GM23338 (cell line): ENCODE results near the gene PLIN4. TPM values are rescaled to one million over a fixed set of nuclear protein-coding genes. Genes with fewer than 3 reads are reported as not detected.

Source experiments
- ATAC-seq: fragments of 200-7000 bp; cut with Tn5 transposase; 3 replicates; pipeline ENCODE4 v1.9.1; 2020
- DNase-seq: peaks from one replicate; pipeline ENCODE4 v3.0.0-alpha.2; 2015; ENCODE audit warnings: low spot score
- H2AFZ ChIP-seq: fragments of 200-600 bp; sonication (generic); 2 replicates; pipeline ENCODE4 v1.8.0; 2016; ENCODE audit warnings: antibody characterized with exemption, mild to moderate bottlenecking, moderate library complexity
- H3F3A ChIP-seq: fragments of 200-600 bp; sonication (generic); replicated peaks from 2 replicates; pipeline ENCODE4 v1.8.0; 2017; ENCODE audit warnings: antibody characterized with exemption, mixed run types, low read depth
- H3K27ac ChIP-seq: fragments of 200-600 bp; sonication (generic); 2 replicates; pipeline ENCODE4 v1.6.1; 2016; ENCODE audit warnings: low read depth
- H3K27me3 ChIP-seq: fragments of 200-600 bp; sonication (generic); 2 replicates; pipeline ENCODE4 v1.8.0; 2016; ENCODE audit warnings: mild to moderate bottlenecking, mixed run types, moderate library complexity; ENCODE audit not compliant: insufficient read depth
- H3K36me3 ChIP-seq: fragments of 200-600 bp; sonication (generic); 2 replicates; pipeline ENCODE4 v1.8.0; 2016; ENCODE audit warnings: mild to moderate bottlenecking; ENCODE audit not compliant: insufficient read depth
- H3K4me1 ChIP-seq: fragments of 200-600 bp; sonication (generic); 2 replicates; pipeline ENCODE4 v1.8.0; 2016; ENCODE audit warnings: mild to moderate bottlenecking, moderate library complexity; ENCODE audit not compliant: insufficient read depth
- H3K4me2 ChIP-seq: fragments of 200-600 bp; sonication (generic); 2 replicates; pipeline ENCODE4 v1.7.1; 2017; ENCODE audit warnings: mixed run types
- H3K4me3 ChIP-seq: fragments of 200-600 bp; sonication (generic); 2 replicates; pipeline ENCODE4 v1.6.1; 2016; ENCODE audit warnings: mixed run types
- H3K79me2 ChIP-seq: fragments of 200-600 bp; sonication (generic); replicated peaks from 2 replicates; pipeline ENCODE4 v1.8.0; 2017; ENCODE audit warnings: mild to moderate bottlenecking; ENCODE audit not compliant: insufficient read depth
- H3K9me2 ChIP-seq: fragments of 200-600 bp; sonication (generic); 2 replicates; pipeline ENCODE4 v1.8.0; 2017; ENCODE audit not compliant: insufficient read depth
- H4K20me1 ChIP-seq: fragments of 200-600 bp; sonication (generic); replicated peaks from 2 replicates; pipeline ENCODE4 v1.8.0; 2017; ENCODE audit warnings: mild to moderate bottlenecking; ENCODE audit not compliant: insufficient read depth
- H3K27ac Mint-ChIP-seq: 2 replicates; pipeline ENCODE4 v1.8.0; 2020; ENCODE audit warnings: inconsistent platforms, mild to moderate bottlenecking, moderate library complexity, mixed read lengths
- H3K27me3 Mint-ChIP-seq: 3 replicates; pipeline ENCODE4 v1.8.0; 2022; ENCODE audit warnings: low read depth, mild to moderate bottlenecking, moderate library complexity, mixed read lengths, inconsistent platforms; ENCODE audit not compliant: insufficient read depth, poor library complexity
- H3K36me3 Mint-ChIP-seq: 3 replicates; pipeline ENCODE4 v1.8.0; 2021; ENCODE audit warnings: low read depth, mild to moderate bottlenecking, inconsistent platforms, moderate library complexity, mixed read lengths
- H3K4me1 Mint-ChIP-seq: 3 replicates; pipeline ENCODE4 v1.8.0; 2020; ENCODE audit warnings: mild to moderate bottlenecking, inconsistent platforms, mixed read lengths
- H3K4me3 Mint-ChIP-seq: 3 replicates; pipeline ENCODE4 v1.8.0; 2021; ENCODE audit warnings: moderate library complexity, mild to moderate bottlenecking, inconsistent platforms, mixed read lengths
- H3K9me3 Mint-ChIP-seq: 3 replicates; pipeline ENCODE4 v1.8.0; 2020; ENCODE audit warnings: moderate library complexity, mild to moderate bottlenecking, inconsistent platforms, mixed read lengths
- CREB1 ChIP-seq: fragments of 250-450 bp; sonication (Bioruptor Pico); IDR thresholded peaks from 2 replicates; pipeline ENCODE4 v1.5.0; 2020; ENCODE audit warnings: low read depth, mild to moderate bottlenecking, moderate library complexity
- EZH2 ChIP-seq: fragments of 200-600 bp; sonication (generic); IDR thresholded peaks from one replicate; pipeline ENCODE4 v1.8.0; 2017; ENCODE audit warnings: antibody characterized with exemption, mild to moderate bottlenecking, low read depth; ENCODE audit not compliant: unreplicated experiment
- EZH2phosphoT487 ChIP-seq: fragments of 200-600 bp; sonication (generic); IDR thresholded peaks from one replicate; pipeline ENCODE4 v1.8.1; 2018; ENCODE audit warnings: antibody characterized with exemption; ENCODE audit not compliant: unreplicated experiment
- JUNB ChIP-seq: IDR thresholded peaks from one replicate; pipeline ENCODE4 v1.6.1; 2016; ENCODE audit warnings: antibody characterized with exemption; ENCODE audit not compliant: unreplicated experiment
- NANOG ChIP-seq: IDR thresholded peaks from 2 replicates; pipeline ENCODE4 v1.6.1; 2016; ENCODE audit warnings: antibody characterized with exemption, borderline replicate concordance
- POLR2AphosphoS5 ChIP-seq: IDR thresholded peaks from 2 replicates; pipeline ENCODE4 v1.6.1; 2016; ENCODE audit warnings: antibody characterized with exemption, low read depth
- STAT1 ChIP-seq: IDR thresholded peaks from one replicate; pipeline ENCODE4 v1.6.1; 2016; ENCODE audit warnings: antibody characterized with exemption; ENCODE audit not compliant: unreplicated experiment
- ZNF114 ChIP-seq: fragments of 250-450 bp; sonication (Bioruptor Pico); IDR thresholded peaks from 2 replicates; pipeline ENCODE4 v1.5.0; 2020; ENCODE audit warnings: mild to moderate bottlenecking, moderate library complexity
- ZNF331 ChIP-seq: fragments of 250-450 bp; sonication (Bioruptor Pico); IDR thresholded peaks from 2 replicates; pipeline ENCODE4 v1.5.0; 2020; ENCODE audit warnings: low read depth, mild to moderate bottlenecking, moderate library complexity
- polyA plus RNA-seq: library from polyadenylated mRNA; unstranded; fragments of >200 nt; fragmentation: Nextera tagmentation; extraction: Ambion mirVana; gene quantifications from 2 replicates; pipeline ENCODE4 v1.2.1, GENCODE V29; 2016
- total RNA-seq: library from RNA; depleted of rRNA; stranded (reverse); fragments of >200 nt; shearing (Covaris generic); gene quantifications from 2 replicates; pipeline ENCODE4 v1.2.3, GENCODE V29; 2014
- TF ChIP-seq, protein P1 (sequence below), 2 experiments: fragments of 200-600 bp in 1 of 2; sonication (generic) in 1 of 2; conservative IDR thresholded peaks; 2 replicates each; pipeline versions ENCODE4 v1.5.1 to v1.6.1; 2016 to 2017; ENCODE audit warnings: antibody characterized with exemption in 2 of 2, low read depth in 2 of 2, mild to moderate bottlenecking in 2 of 2, moderate library complexity in 1 of 2
- TF ChIP-seq, protein P2 (sequence below): fragments of 250-450 bp; sonication (Bioruptor Pico); IDR thresholded peaks from 2 replicates; pipeline ENCODE4 v1.5.0; 2020; ENCODE audit warnings: mild to moderate bottlenecking, moderate library complexity
- TF ChIP-seq, protein P3 (sequence below): IDR thresholded peaks from 2 replicates; pipeline ENCODE4 v1.6.1; 2016; ENCODE audit warnings: antibody characterized with exemption
- TF ChIP-seq, protein P4 (sequence below): IDR thresholded peaks from one replicate; pipeline ENCODE4 v1.6.1; 2018; ENCODE audit warnings: antibody characterized with exemption; ENCODE audit not compliant: unreplicated experiment

The PLIN4 gene
- total and polyA plus RNA-seq, 2 experiments from 2014 or later: 0.19 to 0.59 TPM

DNA sequence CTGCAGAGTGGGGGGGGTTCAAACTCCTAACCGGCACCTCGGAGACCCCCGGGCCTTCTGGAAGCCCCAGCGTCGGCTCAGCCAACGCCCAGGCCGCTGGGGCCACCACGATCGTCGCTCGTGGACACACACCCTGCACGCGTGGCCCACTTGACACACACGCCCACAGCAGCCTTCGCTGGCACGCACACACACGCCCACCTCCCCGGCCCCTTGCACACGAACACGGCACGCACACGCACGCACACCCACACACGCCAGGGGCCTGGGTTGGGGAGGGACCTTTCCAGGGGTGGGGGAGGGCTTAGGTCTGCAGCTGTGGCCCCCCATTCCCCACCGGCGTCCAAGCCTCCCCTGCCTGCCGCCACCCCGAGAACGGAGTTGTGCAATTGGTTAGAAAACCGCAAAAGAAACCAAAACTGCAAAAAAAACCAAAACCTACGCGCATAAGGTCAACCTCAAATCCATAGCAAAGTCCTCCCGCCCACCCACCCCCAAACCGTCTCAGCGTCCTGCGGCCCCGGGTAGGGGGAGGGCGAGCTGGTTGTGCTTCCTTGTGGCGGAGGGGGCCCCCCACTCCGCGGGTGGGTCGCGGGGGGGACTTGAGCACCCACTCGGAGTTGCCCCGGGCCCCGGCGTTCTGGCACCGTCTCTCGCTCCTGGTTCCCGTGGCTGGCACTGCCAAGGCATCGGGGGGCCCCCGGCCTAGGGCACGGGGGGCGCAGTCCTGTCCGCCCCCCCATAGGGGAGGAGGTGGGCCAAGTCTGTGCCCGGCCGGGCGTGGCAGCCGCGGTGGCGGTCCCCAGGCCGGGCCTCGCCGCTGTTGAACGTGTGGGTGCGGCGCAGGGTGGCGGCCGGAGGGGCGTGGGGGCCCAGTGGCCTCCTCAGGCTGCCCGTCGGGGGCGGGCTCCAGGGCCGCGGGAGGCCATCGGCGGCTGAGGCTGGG lies 24.9 kb upstream of the PLIN4 start:
- no peaks in the 10 kb centered on the region for H3K36me3 ChIP-seq
- H4K20me1 ChIP-seq: no peaks in the 10 kb centered on the region
- no peaks in the 10 kb centered on the region for H3K9me2 ChIP-seq
- H3K36me3 Mint-ChIP-seq: peaks cover 3% of the 10 kb centered on the region; the same call in 2 of the 3 replicates
- H3K27ac ChIP-seq: no peak overlapping the region
- ATAC-seq: no peak
- no peak overlapping the region for H3K4me3 Mint-ChIP-seq
- DNase-seq: no peak
- TF ChIP-seq ZNF114 (no peak), EZH2phosphoT487 (no peak), STAT1 (no peak), EZH2 (no peak), JUNB (no peak), ZNF331 (no peak), CREB1 (no peak), POLR2AphosphoS5 (no peak), NANOG (no peak)
- TF ChIP-seq, protein P1, sequence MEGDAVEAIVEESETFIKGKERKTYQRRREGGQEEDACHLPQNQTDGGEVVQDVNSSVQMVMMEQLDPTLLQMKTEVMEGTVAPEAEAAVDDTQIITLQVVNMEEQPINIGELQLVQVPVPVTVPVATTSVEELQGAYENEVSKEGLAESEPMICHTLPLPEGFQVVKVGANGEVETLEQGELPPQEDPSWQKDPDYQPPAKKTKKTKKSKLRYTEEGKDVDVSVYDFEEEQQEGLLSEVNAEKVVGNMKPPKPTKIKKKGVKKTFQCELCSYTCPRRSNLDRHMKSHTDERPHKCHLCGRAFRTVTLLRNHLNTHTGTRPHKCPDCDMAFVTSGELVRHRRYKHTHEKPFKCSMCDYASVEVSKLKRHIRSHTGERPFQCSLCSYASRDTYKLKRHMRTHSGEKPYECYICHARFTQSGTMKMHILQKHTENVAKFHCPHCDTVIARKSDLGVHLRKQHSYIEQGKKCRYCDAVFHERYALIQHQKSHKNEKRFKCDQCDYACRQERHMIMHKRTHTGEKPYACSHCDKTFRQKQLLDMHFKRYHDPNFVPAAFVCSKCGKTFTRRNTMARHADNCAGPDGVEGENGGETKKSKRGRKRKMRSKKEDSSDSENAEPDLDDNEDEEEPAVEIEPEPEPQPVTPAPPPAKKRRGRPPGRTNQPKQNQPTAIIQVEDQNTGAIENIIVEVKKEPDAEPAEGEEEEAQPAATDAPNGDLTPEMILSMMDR (conservative IDR thresholded peaks at IDR 0.05; ENCODE audit: low read depth in 2 of 2): no peak
- TF ChIP-seq, protein P2, sequence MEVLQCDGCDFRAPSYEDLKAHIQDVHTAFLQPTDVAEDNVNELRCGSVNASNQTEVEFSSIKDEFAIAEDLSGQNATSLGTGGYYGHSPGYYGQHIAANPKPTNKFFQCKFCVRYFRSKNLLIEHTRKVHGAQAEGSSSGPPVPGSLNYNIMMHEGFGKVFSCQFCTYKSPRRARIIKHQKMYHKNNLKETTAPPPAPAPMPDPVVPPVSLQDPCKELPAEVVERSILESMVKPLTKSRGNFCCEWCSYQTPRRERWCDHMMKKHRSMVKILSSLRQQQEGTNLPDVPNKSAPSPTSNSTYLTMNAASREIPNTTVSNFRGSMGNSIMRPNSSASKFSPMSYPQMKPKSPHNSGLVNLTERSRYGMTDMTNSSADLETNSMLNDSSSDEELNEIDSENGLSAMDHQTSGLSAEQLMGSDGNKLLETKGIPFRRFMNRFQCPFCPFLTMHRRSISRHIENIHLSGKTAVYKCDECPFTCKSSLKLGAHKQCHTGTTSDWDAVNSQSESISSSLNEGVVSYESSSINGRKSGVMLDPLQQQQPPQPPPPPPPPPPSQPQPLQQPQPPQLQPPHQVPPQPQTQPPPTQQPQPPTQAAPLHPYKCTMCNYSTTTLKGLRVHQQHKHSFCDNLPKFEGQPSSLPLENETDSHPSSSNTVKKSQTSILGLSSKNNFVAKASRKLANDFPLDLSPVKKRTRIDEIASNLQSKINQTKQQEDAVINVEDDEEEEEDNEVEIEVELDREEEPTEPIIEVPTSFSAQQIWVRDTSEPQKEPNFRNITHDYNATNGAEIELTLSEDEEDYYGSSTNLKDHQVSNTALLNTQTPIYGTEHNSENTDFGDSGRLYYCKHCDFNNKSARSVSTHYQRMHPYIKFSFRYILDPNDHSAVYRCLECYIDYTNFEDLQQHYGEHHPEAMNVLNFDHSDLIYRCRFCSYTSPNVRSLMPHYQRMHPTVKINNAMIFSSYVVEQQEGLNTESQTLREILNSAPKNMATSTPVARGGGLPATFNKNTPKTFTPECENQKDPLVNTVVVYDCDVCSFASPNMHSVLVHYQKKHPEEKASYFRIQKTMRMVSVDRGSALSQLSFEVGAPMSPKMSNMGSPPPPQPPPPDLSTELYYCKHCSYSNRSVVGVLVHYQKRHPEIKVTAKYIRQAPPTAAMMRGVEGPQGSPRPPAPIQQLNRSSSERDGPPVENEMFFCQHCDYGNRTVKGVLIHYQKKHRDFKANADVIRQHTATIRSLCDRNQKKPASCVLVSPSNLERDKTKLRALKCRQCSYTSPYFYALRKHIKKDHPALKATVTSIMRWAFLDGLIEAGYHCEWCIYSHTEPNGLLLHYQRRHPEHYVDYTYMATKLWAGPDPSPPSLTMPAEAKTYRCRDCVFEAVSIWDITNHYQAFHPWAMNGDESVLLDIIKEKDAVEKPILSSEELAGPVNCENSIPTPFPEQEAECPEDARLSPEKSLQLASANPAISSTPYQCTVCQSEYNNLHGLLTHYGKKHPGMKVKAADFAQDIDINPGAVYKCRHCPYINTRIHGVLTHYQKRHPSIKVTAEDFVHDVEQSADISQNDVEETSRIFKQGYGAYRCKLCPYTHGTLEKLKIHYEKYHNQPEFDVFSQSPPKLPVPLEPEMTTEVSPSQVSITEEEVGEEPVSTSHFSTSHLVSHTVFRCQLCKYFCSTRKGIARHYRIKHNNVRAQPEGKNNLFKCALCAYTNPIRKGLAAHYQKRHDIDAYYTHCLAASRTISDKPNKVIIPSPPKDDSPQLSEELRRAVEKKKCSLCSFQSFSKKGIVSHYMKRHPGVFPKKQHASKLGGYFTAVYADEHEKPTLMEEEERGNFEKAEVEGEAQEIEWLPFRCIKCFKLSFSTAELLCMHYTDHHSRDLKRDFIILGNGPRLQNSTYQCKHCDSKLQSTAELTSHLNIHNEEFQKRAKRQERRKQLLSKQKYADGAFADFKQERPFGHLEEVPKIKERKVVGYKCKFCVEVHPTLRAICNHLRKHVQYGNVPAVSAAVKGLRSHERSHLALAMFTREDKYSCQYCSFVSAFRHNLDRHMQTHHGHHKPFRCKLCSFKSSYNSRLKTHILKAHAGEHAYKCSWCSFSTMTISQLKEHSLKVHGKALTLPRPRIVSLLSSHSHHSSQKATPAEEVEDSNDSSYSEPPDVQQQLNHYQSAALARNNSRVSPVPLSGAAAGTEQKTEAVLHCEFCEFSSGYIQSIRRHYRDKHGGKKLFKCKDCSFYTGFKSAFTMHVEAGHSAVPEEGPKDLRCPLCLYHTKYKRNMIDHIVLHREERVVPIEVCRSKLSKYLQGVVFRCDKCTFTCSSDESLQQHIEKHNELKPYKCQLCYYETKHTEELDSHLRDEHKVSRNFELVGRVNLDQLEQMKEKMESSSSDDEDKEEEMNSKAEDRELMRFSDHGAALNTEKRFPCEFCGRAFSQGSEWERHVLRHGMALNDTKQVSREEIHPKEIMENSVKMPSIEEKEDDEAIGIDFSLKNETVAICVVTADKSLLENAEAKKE (CRISPR knock-in tag): no peak
- TF ChIP-seq, protein P3, sequence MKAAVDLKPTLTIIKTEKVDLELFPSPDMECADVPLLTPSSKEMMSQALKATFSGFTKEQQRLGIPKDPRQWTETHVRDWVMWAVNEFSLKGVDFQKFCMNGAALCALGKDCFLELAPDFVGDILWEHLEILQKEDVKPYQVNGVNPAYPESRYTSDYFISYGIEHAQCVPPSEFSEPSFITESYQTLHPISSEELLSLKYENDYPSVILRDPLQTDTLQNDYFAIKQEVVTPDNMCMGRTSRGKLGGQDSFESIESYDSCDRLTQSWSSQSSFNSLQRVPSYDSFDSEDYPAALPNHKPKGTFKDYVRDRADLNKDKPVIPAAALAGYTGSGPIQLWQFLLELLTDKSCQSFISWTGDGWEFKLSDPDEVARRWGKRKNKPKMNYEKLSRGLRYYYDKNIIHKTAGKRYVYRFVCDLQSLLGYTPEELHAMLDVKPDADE: no peak
- TF ChIP-seq, protein P4, sequence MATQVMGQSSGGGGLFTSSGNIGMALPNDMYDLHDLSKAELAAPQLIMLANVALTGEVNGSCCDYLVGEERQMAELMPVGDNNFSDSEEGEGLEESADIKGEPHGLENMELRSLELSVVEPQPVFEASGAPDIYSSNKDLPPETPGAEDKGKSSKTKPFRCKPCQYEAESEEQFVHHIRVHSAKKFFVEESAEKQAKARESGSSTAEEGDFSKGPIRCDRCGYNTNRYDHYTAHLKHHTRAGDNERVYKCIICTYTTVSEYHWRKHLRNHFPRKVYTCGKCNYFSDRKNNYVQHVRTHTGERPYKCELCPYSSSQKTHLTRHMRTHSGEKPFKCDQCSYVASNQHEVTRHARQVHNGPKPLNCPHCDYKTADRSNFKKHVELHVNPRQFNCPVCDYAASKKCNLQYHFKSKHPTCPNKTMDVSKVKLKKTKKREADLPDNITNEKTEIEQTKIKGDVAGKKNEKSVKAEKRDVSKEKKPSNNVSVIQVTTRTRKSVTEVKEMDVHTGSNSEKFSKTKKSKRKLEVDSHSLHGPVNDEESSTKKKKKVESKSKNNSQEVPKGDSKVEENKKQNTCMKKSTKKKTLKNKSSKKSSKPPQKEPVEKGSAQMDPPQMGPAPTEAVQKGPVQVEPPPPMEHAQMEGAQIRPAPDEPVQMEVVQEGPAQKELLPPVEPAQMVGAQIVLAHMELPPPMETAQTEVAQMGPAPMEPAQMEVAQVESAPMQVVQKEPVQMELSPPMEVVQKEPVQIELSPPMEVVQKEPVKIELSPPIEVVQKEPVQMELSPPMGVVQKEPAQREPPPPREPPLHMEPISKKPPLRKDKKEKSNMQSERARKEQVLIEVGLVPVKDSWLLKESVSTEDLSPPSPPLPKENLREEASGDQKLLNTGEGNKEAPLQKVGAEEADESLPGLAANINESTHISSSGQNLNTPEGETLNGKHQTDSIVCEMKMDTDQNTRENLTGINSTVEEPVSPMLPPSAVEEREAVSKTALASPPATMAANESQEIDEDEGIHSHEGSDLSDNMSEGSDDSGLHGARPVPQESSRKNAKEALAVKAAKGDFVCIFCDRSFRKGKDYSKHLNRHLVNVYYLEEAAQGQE: no peak
- no peaks in the 10 kb centered on the region; the same call in 1 of the 2 replicates for H3K4me1 ChIP-seq
- H3K27me3 ChIP-seq: no peaks in the 10 kb centered on the region
- H3K9me3 Mint-ChIP-seq: peaks cover 6% of the 10 kb centered on the region; the same call in 1 of the 3 replicates
- no peaks in the 10 kb centered on the region for H3K79me2 ChIP-seq
- H3K27me3 Mint-ChIP-seq: peaks cover 11% of the 10 kb centered on the region
- peaks cover 10% of the 10 kb centered on the region for H3K4me1 Mint-ChIP-seq
- no peak overlapping the region for H3K27ac Mint-ChIP-seq
- H3F3A ChIP-seq: no peaks in the 10 kb centered on the region
- no peak overlapping the region for H3K4me3 ChIP-seq
- no peak overlapping the region for H3K4me2 ChIP-seq
- H2AFZ ChIP-seq: no peak overlapping the region
